Neural crest cell (in vitro differentiated cells): ENCODE measurements around the gene EFNA4. TPM values are rescaled to one million over a fixed set of nuclear protein-coding genes. Genes with fewer than 3 reads are reported as not detected.

ENCODE experiments used
- DNase-seq: peaks from one replicate; pipeline ENCODE4 v3.0.0; 2021; ENCODE audit warnings: low read depth, mixed read lengths, low spot score
- H3K27ac Mint-ChIP-seq: one replicate; pipeline ENCODE4 v1.8.0; 2021; ENCODE audit warnings: mild to moderate bottlenecking, mixed read lengths; ENCODE audit not compliant: unreplicated experiment
- H3K27me3 Mint-ChIP-seq: 2 replicates; pipeline ENCODE4 v1.8.0; 2021; ENCODE audit warnings: low read depth, mild to moderate bottlenecking, mixed read lengths
- H3K36me3 Mint-ChIP-seq: 2 replicates; pipeline ENCODE4 v1.8.0; 2021; ENCODE audit warnings: low read depth, mild to moderate bottlenecking, mixed read lengths
- H3K4me1 Mint-ChIP-seq: 2 replicates; pipeline ENCODE4 v1.8.0; 2021; ENCODE audit warnings: mixed read lengths
- H3K4me3 Mint-ChIP-seq: one replicate; pipeline ENCODE4 v1.8.0; 2021; ENCODE audit warnings: mild to moderate bottlenecking, mixed read lengths
- H3K9me3 Mint-ChIP-seq: 2 replicates; pipeline ENCODE4 v1.8.0; 2021; ENCODE audit warnings: mixed read lengths
- total RNA-seq: library from RNA; stranded (reverse); gene quantifications from 2 replicates; pipeline ENCODE4 v1.2.1, GENCODE V29; 2021
- TF ChIP-seq, protein P1 (sequence below): fragments of 200-600 bp; sonication (generic); conservative IDR thresholded peaks from 2 replicates; pipeline ENCODE4 v1.5.0; 2021; ENCODE audit warnings: antibody characterized with exemption, mild to moderate bottlenecking

The EFNA4 gene
- total RNA-seq, 1 donor from 2014 or later = 28.5 TPM

GRCh38 chr1:155099331-155099730 lies 35.8 kb downstream of the EFNA4 start:
- DNase-seq = no peak
- no peak overlapping the region for H3K4me3 Mint-ChIP-seq
- H3K27ac Mint-ChIP-seq = no peak overlapping the region
- H3K4me1 Mint-ChIP-seq = no peaks in the 10 kb centered on the region
- H3K36me3 Mint-ChIP-seq = no peaks in the 10 kb centered on the region
- H3K27me3 Mint-ChIP-seq = peaks cover 38% of the 10 kb centered on the region
- no peaks in the 10 kb centered on the region for H3K9me3 Mint-ChIP-seq
- TF ChIP-seq, protein P1, sequence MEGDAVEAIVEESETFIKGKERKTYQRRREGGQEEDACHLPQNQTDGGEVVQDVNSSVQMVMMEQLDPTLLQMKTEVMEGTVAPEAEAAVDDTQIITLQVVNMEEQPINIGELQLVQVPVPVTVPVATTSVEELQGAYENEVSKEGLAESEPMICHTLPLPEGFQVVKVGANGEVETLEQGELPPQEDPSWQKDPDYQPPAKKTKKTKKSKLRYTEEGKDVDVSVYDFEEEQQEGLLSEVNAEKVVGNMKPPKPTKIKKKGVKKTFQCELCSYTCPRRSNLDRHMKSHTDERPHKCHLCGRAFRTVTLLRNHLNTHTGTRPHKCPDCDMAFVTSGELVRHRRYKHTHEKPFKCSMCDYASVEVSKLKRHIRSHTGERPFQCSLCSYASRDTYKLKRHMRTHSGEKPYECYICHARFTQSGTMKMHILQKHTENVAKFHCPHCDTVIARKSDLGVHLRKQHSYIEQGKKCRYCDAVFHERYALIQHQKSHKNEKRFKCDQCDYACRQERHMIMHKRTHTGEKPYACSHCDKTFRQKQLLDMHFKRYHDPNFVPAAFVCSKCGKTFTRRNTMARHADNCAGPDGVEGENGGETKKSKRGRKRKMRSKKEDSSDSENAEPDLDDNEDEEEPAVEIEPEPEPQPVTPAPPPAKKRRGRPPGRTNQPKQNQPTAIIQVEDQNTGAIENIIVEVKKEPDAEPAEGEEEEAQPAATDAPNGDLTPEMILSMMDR = no peak

- TF ChIP-seq, protein P1 = no peak
- Mint-ChIP-seq H3K9me3 (no peaks in the 10 kb centered on the region), H3K27me3 (peaks cover 31% of the 10 kb centered on the region), H3K27ac (no peak overlapping the region), H3K36me3 (no peaks in the 10 kb centered on the region), H3K4me3 (no peak overlapping the region), H3K4me1 (no peaks in the 10 kb centered on the region)
- no peak for DNase-seq
These were observed 39.8 kb downstream of the EFNA4 start for GRCh38 chr1:155103325-155103724.

- Mint-ChIP-seq H3K36me3 (no peaks in the 10 kb centered on the region), H3K9me3 (no peaks in the 10 kb centered on the region), H3K27me3 (peaks cover 36% of the 10 kb centered on the region), H3K4me1 (no peaks in the 10 kb centered on the region), H3K4me3 (no peak overlapping the region), H3K27ac (no peak overlapping the region)
- no peak for DNase-seq
- TF ChIP-seq, protein P1 = no peak
These were observed 41.3 kb downstream of the EFNA4 start for GRCh38 chr1:155104605-155105534.

- Mint-ChIP-seq H3K27me3 (peaks cover 39% of the 10 kb centered on the region), H3K27ac (no peak overlapping the region), H3K9me3 (no peaks in the 10 kb centered on the region), H3K36me3 (no peaks in the 10 kb centered on the region), H3K4me1 (no peaks in the 10 kb centered on the region), H3K4me3 (no peak overlapping the region)
- DNase-seq = no peak
- TF ChIP-seq, protein P1 = no peak
These were observed 42.1 kb downstream of the EFNA4 start for GRCh38 chr1:155105604-155106011.

- no peaks in the 10 kb centered on the region for H3K36me3 Mint-ChIP-seq
- no peak for DNase-seq
- H3K4me1 Mint-ChIP-seq = peaks cover 4% of the 10 kb centered on the region
- TF ChIP-seq, protein P1 = no peak
- H3K27me3 Mint-ChIP-seq = peaks cover 38% of the 10 kb centered on the region
- no peak overlapping the region for H3K4me3 Mint-ChIP-seq
- no peaks in the 10 kb centered on the region for H3K9me3 Mint-ChIP-seq
- no peak overlapping the region for H3K27ac Mint-ChIP-seq
These were observed 43.3 kb downstream of the EFNA4 start for GRCh38 chr1:155106862-155107261.
